D721Med (cell line): ENCODE results near the gene KRT74.

Experiments used
- DNase-seq: peaks from one replicate; pipeline ENCODE4 v3.0.0; 2011; ENCODE audit warnings: low spot score; ENCODE audit not compliant: insufficient read length
- FAIRE-seq: peaks from 2 replicates; lab custom pipeline; 2011; peaks lifted over from hg19 to GRCh38; lab: Jason Lieb, UNC
- CTCF ChIP-seq: IDR thresholded peaks from 2 replicates; pipeline ENCODE4 v1.5.1; 2012; ENCODE audit warnings: mild to moderate bottlenecking, control low read depth; ENCODE audit not compliant: insufficient read depth; ENCODE audit errors: missing control alignments

Gene KRT74

GRCh38 chr12:52527121-52527800 lies 46.4 kb downstream of the KRT74 start:
- DNase-seq, result no peak
- no peak for TF ChIP-seq CTCF
- FAIRE-seq, result no peak

- no peak for TF ChIP-seq CTCF
- FAIRE-seq, result no peak
- no peak for DNase-seq
Measured at GRCh38 chr12:52526511-52526951, 47.1 kb downstream of the KRT74 start.

- TF ChIP-seq CTCF, result no peak
- FAIRE-seq, result no peak
- no peak for DNase-seq
Measured at GRCh38 chr12:52525661-52526499, 47.8 kb downstream of the KRT74 start.

GRCh38 chr12:52524898-52525591 lies 48.6 kb downstream of the KRT74 start:
- DNase-seq, result no peak
- TF ChIP-seq CTCF, result no peak
- FAIRE-seq, result no peak

- no peak for FAIRE-seq
- TF ChIP-seq CTCF, result no peak
- no peak for DNase-seq
Measured at GRCh38 chr12:52524241-52524897, 49.3 kb downstream of the KRT74 start.

- FAIRE-seq, result no peak
- DNase-seq, result no peak
- TF ChIP-seq CTCF, result no peak
Measured at GRCh38 chr12:52523824-52524223, 49.8 kb downstream of the KRT74 start.
